GM23248 (cell line): Measurements from ENCODE around the gene PCBP3. TPM values are rescaled to one million over a fixed set of nuclear protein-coding genes. Genes with fewer than 3 reads are reported as not detected.
A peak's percentile ranks its signal among the peaks of the same experiment; 100 is the strongest.

ENCODE experiments used
- DNase-seq: peaks from one replicate; pipeline ENCODE4 v3.0.0-alpha.2; 2015
- H2AFZ ChIP-seq: fragments of 200-600 bp; sonication (generic); 2 replicates; pipeline ENCODE4 v1.6.1; 2016; ENCODE audit warnings: antibody characterized with exemption
- H3F3A ChIP-seq: fragments of 200-600 bp; sonication (generic); 2 replicates; pipeline ENCODE4 v1.6.1; 2016; ENCODE audit warnings: mild to moderate bottlenecking, antibody characterized with exemption, mixed run types; ENCODE audit not compliant: insufficient read depth
- H3K27ac ChIP-seq: fragments of 200-600 bp; sonication (generic); 2 replicates; pipeline ENCODE4 v1.5.1; 2016; ENCODE audit warnings: mild to moderate bottlenecking
- H3K27me3 ChIP-seq: fragments of 200-600 bp; sonication (generic); replicated peaks from 2 replicates; pipeline ENCODE4 v1.6.1; 2016; ENCODE audit warnings: mild to moderate bottlenecking; ENCODE audit not compliant: insufficient read depth
- H3K36me3 ChIP-seq: fragments of 200-600 bp; sonication (generic); 2 replicates; pipeline ENCODE4 v1.6.1; 2016; ENCODE audit warnings: low read depth, mild to moderate bottlenecking
- H3K4me1 ChIP-seq: fragments of 200-600 bp; sonication (generic); 2 replicates; pipeline ENCODE4 v1.6.1; 2016; ENCODE audit warnings: mild to moderate bottlenecking; ENCODE audit not compliant: insufficient read depth
- H3K4me2 ChIP-seq: fragments of 200-600 bp; sonication (generic); one replicate; pipeline ENCODE4 v1.6.1; 2016; ENCODE audit warnings: mild to moderate bottlenecking; ENCODE audit not compliant: unreplicated experiment
- H3K4me3 ChIP-seq: fragments of 200-600 bp; sonication (generic); 2 replicates; pipeline ENCODE4 v1.5.1; 2016; ENCODE audit warnings: mild to moderate bottlenecking
- H3K79me2 ChIP-seq: fragments of 200-600 bp; sonication (generic); 2 replicates; pipeline ENCODE4 v1.6.1; 2016; ENCODE audit warnings: mild to moderate bottlenecking; ENCODE audit not compliant: insufficient read depth
- H3K9ac ChIP-seq: fragments of 200-600 bp; sonication (generic); 2 replicates; pipeline ENCODE4 v1.6.1; 2016; ENCODE audit warnings: mild to moderate bottlenecking
- H3K9me2 ChIP-seq: fragments of 200-600 bp; sonication (generic); 2 replicates; pipeline ENCODE4 v1.6.1; 2016; ENCODE audit warnings: mixed run types, mild to moderate bottlenecking, moderate library complexity; ENCODE audit not compliant: insufficient read depth
- H3K9me3 ChIP-seq: fragments of 200-600 bp; sonication (generic); one replicate; pipeline ENCODE4 v1.6.1; 2017; ENCODE audit warnings: low read depth
- H4K20me1 ChIP-seq: fragments of 200-600 bp; sonication (generic); 2 replicates; pipeline ENCODE4 v1.6.0; 2016; ENCODE audit not compliant: insufficient read depth
- EZH2 ChIP-seq: fragments of 200-600 bp; sonication (generic); IDR thresholded peaks from 2 replicates; pipeline ENCODE4 v1.6.1; 2018; ENCODE audit warnings: antibody characterized with exemption, mild to moderate bottlenecking; ENCODE audit not compliant: insufficient read depth, poor library complexity, severe bottlenecking
- EZH2phosphoT487 ChIP-seq: fragments of 200-600 bp; sonication (generic); IDR thresholded peaks from 2 replicates; pipeline ENCODE4 v1.6.1; 2018; ENCODE audit warnings: antibody characterized with exemption, moderate library complexity, mild to moderate bottlenecking, low read depth; ENCODE audit not compliant: insufficient read depth
- WGBS, 2 experiments: methylation state at CpG; one replicate each; pipeline ENCODE4 v1.1.6; 2015 to 2017; ENCODE audit warnings: low lambda C conversion rate in 2 of 2, low coverage in 1 of 2; ENCODE audit errors: missing lambda C conversion rate in 2 of 2; 5-methylcytosine and 5-hydroxymethylcytosine counted together
- in situ Hi-C: fragments of 300-500 bp; cut with MboI; formaldehyde crosslinking; loops from 2 replicates; pipeline ENCODE4 v1.15.0; 2020
- polyA plus RNA-seq: library from polyadenylated mRNA; unstranded; fragments of >200 nt; fragmentation: Nextera tagmentation; extraction: Ambion mirVana; gene quantifications from 2 replicates; pipeline ENCODE4 v1.2.1, GENCODE V29; 2016
- total RNA-seq: library from RNA; depleted of rRNA; stranded (reverse); fragments of >200 nt; shearing (Covaris generic); gene quantifications from 2 replicates; pipeline ENCODE4 v1.2.3, GENCODE V29; 2014

PCBP3 gene
- total and polyA plus RNA-seq, 2 experiments from 2014 or later, result 0.32 to 1.3 TPM

- peak; percentile 69 for DNase-seq
- Histone ChIP-seq H3K9me2 (no peaks in the 10 kb centered on the region), H3K79me2 (no peaks in the 10 kb centered on the region), H3K36me3 (no peaks in the 10 kb centered on the region), H3F3A (peaks cover 4% of the 10 kb centered on the region; the same call in 1 of the 2 replicates), H3K9me3 (no peaks in the 10 kb centered on the region), H3K9ac (peak overlapping the region; percentile 54), H4K20me1 (no peaks in the 10 kb centered on the region), H3K4me1 (peaks cover 40% of the 10 kb centered on the region), H3K4me2 (peak overlapping the region; percentile 28), H3K27me3 (no peaks in the 10 kb centered on the region), H3K27ac (peak overlapping the region; percentile 84), H2AFZ (no peak overlapping the region), H3K4me3 (no peak overlapping the region)
- in situ Hi-C loops, result loop anchor here (5.0 kb wide), 1 partner anchor 131 kb away; no protein-coding TSS in a partner anchor
- 17 to 20% methylated on average over 19 to 22 of the region's 25 CpGs for WGBS, 2 experiments
- TF ChIP-seq EZH2phosphoT487, result no peak
- TF ChIP-seq EZH2, result no peak
Measured at GRCh38 chr21:45970674-45971615, 327.4 kb downstream of the PCBP3 start.

GRCh38 chr21:45971616-45972352 lies 328.3 kb downstream of the PCBP3 start:
- TF ChIP-seq EZH2phosphoT487 (no peak), EZH2 (no peak)
- Histone ChIP-seq H3K27ac (peak overlapping the region; percentile 84), H3K79me2 (no peaks in the 10 kb centered on the region), H3K4me3 (peak overlapping the region; percentile 56; the same call in 1 of the 2 replicates), H3K9ac (peak overlapping the region; percentile 79), H3K36me3 (no peaks in the 10 kb centered on the region), H3K9me3 (no peaks in the 10 kb centered on the region), H3K4me1 (peaks cover 40% of the 10 kb centered on the region), H3F3A (peaks cover 4% of the 10 kb centered on the region; the same call in 1 of the 2 replicates), H3K4me2 (peak overlapping the region; percentile 76), H3K9me2 (no peaks in the 10 kb centered on the region), H2AFZ (no peak overlapping the region), H4K20me1 (no peaks in the 10 kb centered on the region), H3K27me3 (no peaks in the 10 kb centered on the region)
- peak; percentile 96 for DNase-seq
- in situ Hi-C loops, result loop anchor here (5.0 kb wide), 1 partner anchor 131 kb away; no protein-coding TSS in a partner anchor
- WGBS, 2 experiments, result 4 to 6% methylated on average over 20 of the region's 20 CpGs

GRCh38 chr21:45972353-45972715 lies 328.8 kb downstream of the PCBP3 start:
- no peaks in the 10 kb centered on the region for H3K9me2 ChIP-seq
- WGBS, 2 experiments, result 3 to 4% methylated on average over 18 to 19 of the region's 19 CpGs
- peak overlapping the region; percentile 79 for H3K9ac ChIP-seq

More at GRCh38 chr21:45972353-45972715, 328.8 kb downstream of the PCBP3 start:
- H3K4me1 ChIP-seq, result peaks cover 40% of the 10 kb centered on the region
- H3F3A ChIP-seq, result peaks cover 4% of the 10 kb centered on the region; the same call in 1 of the 2 replicates
- H3K4me3 ChIP-seq, result peak overlapping the region; percentile 56
- H4K20me1 ChIP-seq, result no peaks in the 10 kb centered on the region
- H3K27me3 ChIP-seq, result no peaks in the 10 kb centered on the region
- TF ChIP-seq EZH2phosphoT487 (no peak), EZH2 (no peak)
- DNase-seq, result peak; percentile 49
- H3K4me2 ChIP-seq, result peak overlapping the region; percentile 76
- H3K79me2 ChIP-seq, result no peaks in the 10 kb centered on the region
- in situ Hi-C loops, result loop anchor here (5.0 kb wide), 1 partner anchor 130 kb away; no protein-coding TSS in a partner anchor
- H3K36me3 ChIP-seq, result no peaks in the 10 kb centered on the region
- no peaks in the 10 kb centered on the region for H3K9me3 ChIP-seq
- H3K27ac ChIP-seq, result peak overlapping the region; percentile 84
- no peak overlapping the region for H2AFZ ChIP-seq
